Spleen (tissue), 11 donors: ENCODE measurements around the gene FARP1. TPM values are rescaled to one million over a fixed set of nuclear protein-coding genes. Genes with fewer than 3 reads are reported as not detected.

Source experiments
- DNase-seq: peaks from one replicate; pipeline ENCODE4 v3.0.0-alpha.2; 2020
- H3K27ac ChIP-seq, 8 donors: fragments of 200-600 bp; sonication (generic) in 7 of 8; 1 replicate in 4 of 8; 2 replicates in 4 of 8; pipeline versions ENCODE4 v1.5.0 to v1.8.0; 2016 to 2021; ENCODE audit warnings: inconsistent platforms in 4 of 8, mild to moderate bottlenecking in 4 of 8, moderate library complexity in 1 of 8
- H3K27me3 ChIP-seq, 7 donors: fragments of 200-600 bp; sonication (generic) in 6 of 7; replicated peaks in 1 of 7; 1 replicate in 4 of 7; 2 replicates in 3 of 7; pipeline versions ENCODE4 v1.5.0 to v1.8.0; 2016 to 2021; ENCODE audit warnings: inconsistent platforms in 3 of 7, mild to moderate bottlenecking in 1 of 7
- H3K36me3 ChIP-seq, 6 donors: fragments of 200-600 bp; sonication (generic) in 5 of 6; 1 replicate in 4 of 6; 2 replicates in 2 of 6; pipeline versions ENCODE4 v1.5.0 to v1.8.0; 2016 to 2021; ENCODE audit warnings: inconsistent platforms in 2 of 6
- H3K4me1 ChIP-seq, 6 donors: fragments of 200-600 bp; sonication (generic) in 5 of 6; 1 replicate in 3 of 6; 2 replicates in 3 of 6; pipeline versions ENCODE4 v1.5.0 to v1.8.0; 2016 to 2021; ENCODE audit warnings: inconsistent platforms in 3 of 6
- H3K4me3 ChIP-seq, 8 donors: fragments of 200-600 bp; sonication (generic) in 7 of 8; 1 replicate in 4 of 8; 2 replicates in 4 of 8; pipeline versions ENCODE4 v1.5.0 to v1.8.0; 2016 to 2021; ENCODE audit warnings: inconsistent platforms in 4 of 8, mild to moderate bottlenecking in 4 of 8, moderate library complexity in 2 of 8
- H3K9me3 ChIP-seq, 8 donors: fragments of 200-600 bp; sonication (generic) in 7 of 8; 1 replicate in 4 of 8; 2 replicates in 4 of 8; pipeline versions ENCODE4 v1.5.0 to v1.8.0; 2016 to 2021; ENCODE audit warnings: inconsistent platforms in 4 of 8
- POLR2A ChIP-seq, 3 donors: fragments of 450-650 bp; IDR thresholded peaks; one replicate each; pipeline ENCODE4 v1.5.1; 2017; ENCODE audit warnings: antibody characterized with exemption in 3 of 3, mild to moderate bottlenecking in 1 of 3
- POLR2AphosphoS5 ChIP-seq, 3 donors: sonication (generic); formaldehyde crosslinking; IDR thresholded peaks; one replicate each; pipeline ENCODE4 v1.5.1; 2017; ENCODE audit warnings: antibody characterized with exemption in 3 of 3
- WGBS, 5 donors: extraction: QIAGEN DNeasy Blood & Tissue Kit in 3 of 5; methylation state at CpG; one replicate each; pipeline versions ENCODE4 v1.1.5 to v1.1.7; 2013 to 2018; 5-methylcytosine and 5-hydroxymethylcytosine counted together
- intact Hi-C: fragments of 100-400 bp; cut with DNase I; formaldehyde crosslinking; loops from one replicate; pipeline ENCODE4 v1.15.0; 2023; ENCODE audit warnings: low total_unique reads
- polyA plus RNA-seq, 3 donors: library from polyadenylated mRNA; stranded (reverse); fragments of 200-250 nt; gene quantifications; one replicate each; pipeline ENCODE4 v1.2.1, GENCODE V29; 2013
- total RNA-seq, 7 donors: library from RNA; depleted of rRNA in 3 of 7; stranded (reverse); fragments of >200 nt in 3 of 7; fragmentation: NEBNext Ultra II Directional in 4 of 7; extraction: Animal tissue kit (Norgen Biotek cat#: 25700) in 4 of 7; gene quantifications; one replicate each; pipeline versions ENCODE4 v1.1.0 to v1.2.1, GENCODE V29; 2016 to 2021
- TF ChIP-seq, protein P1 (sequence below), 11 experiments: fragments of 200-600 bp in 7 of 11; fragments of 450-650 bp in 4 of 11; sonication (generic) in 4 of 11; IDR thresholded peaks in 8 of 11; conservative IDR thresholded peaks in 3 of 11; 1 replicate in 7 of 11; 2 replicates in 4 of 11; pipeline versions ENCODE4 v1.4.0 to v1.8.0; 2016 to 2021; ENCODE audit warnings: antibody characterized with exemption in 11 of 11, inconsistent platforms in 4 of 11, mild to moderate bottlenecking in 1 of 11
- donor health status: healthy with polysubstance abuse.
- donor health status: DM: no; HTN: no; CAD: no; lungs with moderate emphysema.
- donor health status: DM: no; HTN: no; CAD: no.
- donor health status: Bipolar disorder and iron deficiency.
- donor health status: healthy.
- donor health status: DM: no; HTN: no; CAD: no.
- donor health status: DM: yes; HTN: yes; CAD: no.

FARP1 gene
- total and polyA plus RNA-seq, 10 donors, result 3.7 to 60.9 (median 33.0) TPM

DNA sequence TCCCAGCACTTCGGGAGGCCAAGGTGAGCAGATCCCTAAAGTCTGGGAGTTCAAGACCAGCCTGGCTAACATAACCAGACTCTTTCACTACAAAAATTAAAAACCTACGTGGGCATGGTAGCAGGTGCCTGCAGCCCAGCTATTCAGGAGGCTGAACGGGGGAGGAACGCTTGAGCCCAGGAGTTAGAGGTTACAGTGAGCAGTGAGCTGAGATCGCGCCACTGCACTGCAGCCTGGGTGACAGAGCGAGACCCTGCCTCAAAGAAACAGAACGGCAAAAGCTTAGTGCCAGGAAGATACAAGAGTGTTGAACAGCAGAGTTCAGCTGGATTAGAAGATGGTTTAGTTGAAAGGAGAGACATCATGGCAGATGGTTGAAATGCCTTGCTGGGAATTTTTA, 58.3 kb downstream of the FARP1 start:
- TF ChIP-seq, protein P1, sequence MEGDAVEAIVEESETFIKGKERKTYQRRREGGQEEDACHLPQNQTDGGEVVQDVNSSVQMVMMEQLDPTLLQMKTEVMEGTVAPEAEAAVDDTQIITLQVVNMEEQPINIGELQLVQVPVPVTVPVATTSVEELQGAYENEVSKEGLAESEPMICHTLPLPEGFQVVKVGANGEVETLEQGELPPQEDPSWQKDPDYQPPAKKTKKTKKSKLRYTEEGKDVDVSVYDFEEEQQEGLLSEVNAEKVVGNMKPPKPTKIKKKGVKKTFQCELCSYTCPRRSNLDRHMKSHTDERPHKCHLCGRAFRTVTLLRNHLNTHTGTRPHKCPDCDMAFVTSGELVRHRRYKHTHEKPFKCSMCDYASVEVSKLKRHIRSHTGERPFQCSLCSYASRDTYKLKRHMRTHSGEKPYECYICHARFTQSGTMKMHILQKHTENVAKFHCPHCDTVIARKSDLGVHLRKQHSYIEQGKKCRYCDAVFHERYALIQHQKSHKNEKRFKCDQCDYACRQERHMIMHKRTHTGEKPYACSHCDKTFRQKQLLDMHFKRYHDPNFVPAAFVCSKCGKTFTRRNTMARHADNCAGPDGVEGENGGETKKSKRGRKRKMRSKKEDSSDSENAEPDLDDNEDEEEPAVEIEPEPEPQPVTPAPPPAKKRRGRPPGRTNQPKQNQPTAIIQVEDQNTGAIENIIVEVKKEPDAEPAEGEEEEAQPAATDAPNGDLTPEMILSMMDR (IDR thresholded peaks at IDR 0.05 in 8 of 11, conservative IDR thresholded peaks at IDR 0.05 in 3 of 11), result no peak
- TF ChIP-seq POLR2A (IDR thresholded peaks at IDR 0.05) (no peak), POLR2AphosphoS5 (IDR thresholded peaks at IDR 0.05) (no peak)
- no peak for DNase-seq
- H3K4me3 ChIP-seq, result no peak overlapping the region
- intact Hi-C loops, result no loop called here
- H3K27me3 ChIP-seq, result no peaks in the 10 kb centered on the region
- no peaks in the 10 kb centered on the region for H3K4me1 ChIP-seq
- no peak overlapping the region for H3K27ac ChIP-seq
- 85 to 98% (median 91%) methylated on average over 8 of the region's 8 CpGs for WGBS, 5 donors
- H3K36me3 ChIP-seq, result no peaks in the 10 kb centered on the region
- peaks cover 0 to 18% (median 14%) of the 10 kb centered on the region in 8 donors for H3K9me3 ChIP-seq

- intact Hi-C loops, result no loop called here
- no peak overlapping the region for H3K27ac ChIP-seq
- WGBS, 5 donors, result 76 to 87% (median 82%) methylated on average over 6 of the region's 6 CpGs
- H3K4me3 ChIP-seq, result no peak overlapping the region
- H3K27me3 ChIP-seq, result no peaks in the 10 kb centered on the region
- no peak for DNase-seq
- H3K9me3 ChIP-seq, result peaks cover 0 to 26% (median 16%) of the 10 kb centered on the region in 8 donors
- H3K4me1 ChIP-seq, result no peaks in the 10 kb centered on the region
- no peaks in the 10 kb centered on the region for H3K36me3 ChIP-seq
- TF ChIP-seq, protein P1 (IDR thresholded peaks at IDR 0.05 in 8 of 11, conservative IDR thresholded peaks at IDR 0.05 in 3 of 11), result no peak
- TF ChIP-seq POLR2AphosphoS5 (IDR thresholded peaks at IDR 0.05), result no peak
- TF ChIP-seq POLR2A (IDR thresholded peaks at IDR 0.05), result no peak
Measured at GRCh38 chr13:98201984-98202383, 59.1 kb downstream of the FARP1 start.

DNA sequence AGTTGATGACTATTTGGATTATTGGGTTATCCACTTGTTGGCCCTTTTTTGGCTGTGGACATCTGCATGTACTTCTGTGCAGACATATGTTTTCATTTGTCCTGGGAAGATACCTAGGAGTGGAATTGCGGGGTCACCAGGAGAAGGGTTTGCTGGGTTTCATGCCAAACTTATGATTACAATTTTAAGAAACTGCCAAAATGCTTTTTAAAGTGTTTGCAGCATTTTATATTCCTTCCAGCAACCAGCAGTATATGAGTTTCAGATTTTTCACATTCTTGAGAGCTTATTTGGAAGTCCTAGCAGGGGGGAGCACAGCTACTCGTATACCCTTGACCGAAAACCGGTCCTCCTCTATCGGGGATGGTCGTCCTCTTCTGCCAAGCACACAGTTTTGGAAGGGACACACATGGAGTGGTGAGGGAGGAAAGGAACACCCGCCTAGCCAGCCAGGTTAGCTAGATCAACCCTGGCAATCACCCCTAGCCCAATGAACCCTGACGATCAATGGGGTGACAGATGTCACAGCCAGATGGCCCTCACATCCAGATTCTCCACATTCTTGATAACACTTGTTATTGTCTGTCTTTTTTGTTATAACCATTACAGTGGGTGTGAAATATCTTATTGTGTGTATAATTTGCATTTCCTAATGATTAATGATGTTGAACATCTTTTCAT, 60.9 kb downstream of the FARP1 start:
- DNase-seq, result no peak
- H3K4me3 ChIP-seq, result no peak overlapping the region

GRCh38 chr13:98204546-98204945, 61.7 kb downstream of the FARP1 start:
- intact Hi-C loops, result no loop called here

More for the DNA sequence above, 60.9 kb downstream of the FARP1 start:
- 82 to 87% (median 85%) methylated on average over 8 of the region's 8 CpGs for WGBS, 5 donors
- H3K27ac ChIP-seq, result no peak overlapping the region
- H3K36me3 ChIP-seq, result no peaks in the 10 kb centered on the region
- no peaks in the 10 kb centered on the region for H3K27me3 ChIP-seq
- intact Hi-C loops, result no loop called here
- H3K9me3 ChIP-seq, result peaks cover 0 to 27% (median 16%) of the 10 kb centered on the region in 8 donors
- TF ChIP-seq POLR2AphosphoS5 (IDR thresholded peaks at IDR 0.05), result no peak
- H3K4me1 ChIP-seq, result no peaks in the 10 kb centered on the region

More at GRCh38 chr13:98204546-98204945, 61.7 kb downstream of the FARP1 start:
- Histone ChIP-seq H3K27ac (no peak overlapping the region), H3K36me3 (no peaks in the 10 kb centered on the region), H3K9me3 (peaks cover 0 to 27% (median 16%) of the 10 kb centered on the region in 8 donors), H3K4me3 (no peak overlapping the region), H3K4me1 (no peaks in the 10 kb centered on the region), H3K27me3 (no peaks in the 10 kb centered on the region)
- no peak for TF ChIP-seq POLR2AphosphoS5 (IDR thresholded peaks at IDR 0.05)
- TF ChIP-seq, protein P1 (IDR thresholded peaks at IDR 0.05 in 8 of 11, conservative IDR thresholded peaks at IDR 0.05 in 3 of 11), result no peak
- TF ChIP-seq POLR2A (IDR thresholded peaks at IDR 0.05), result no peak
- DNase-seq, result no peak
- 83 to 91% (median 89%) methylated on average over 2 of the region's 2 CpGs for WGBS, 5 donors
